Prostate gland (tissue), 2 donors: ENCODE measurements around the gene MAP4K5. TPM values are rescaled to one million over a fixed set of nuclear protein-coding genes. Genes with fewer than 3 reads are reported as not detected.
A peak's percentile ranks its signal among the peaks of the same experiment; 100 is the strongest.

Experiments used
- DNase-seq: peaks from one replicate; pipeline ENCODE4 v3.0.0-alpha.2; 2019; ENCODE audit warnings: low spot score
- H3K27ac ChIP-seq, 2 donors: fragments of 200-600 bp; sonication (generic); 2 replicates each; pipeline ENCODE4 v1.5.1; 2017 to 2019
- H3K27me3 ChIP-seq: fragments of 200-600 bp; sonication (generic); replicated peaks from 2 replicates; pipeline ENCODE4 v1.5.1; 2019; ENCODE audit not compliant: insufficient read depth
- H3K36me3 ChIP-seq, 2 donors: fragments of 200-600 bp; sonication (generic); 1 replicate in 1 of 2; 2 replicates in 1 of 2; pipeline versions ENCODE4 v1.5.1 to v1.8.1; 2017 to 2019
- H3K4me1 ChIP-seq: fragments of 200-600 bp; sonication (generic); replicated peaks from 2 replicates; pipeline ENCODE4 v1.5.1; 2019
- H3K4me3 ChIP-seq, 2 donors: fragments of 200-600 bp; sonication (generic); 2 replicates each; pipeline ENCODE4 v1.5.1; 2017 to 2019
- H3K9me3 ChIP-seq: fragments of 200-600 bp; sonication (generic); 2 replicates; pipeline ENCODE4 v1.5.1; 2017
- CTCF ChIP-seq, 4 experiments: fragments of 200-600 bp in 2 of 4; fragments of 450-650 bp in 2 of 4; sonication (generic) in 2 of 4; IDR thresholded peaks; 1 replicate in 3 of 4; 2 replicates in 1 of 4; pipeline ENCODE4 v1.5.1; 2016 to 2019; ENCODE audit warnings: antibody characterized with exemption in 4 of 4, mild to moderate bottlenecking in 2 of 4, moderate library complexity in 2 of 4
- POLR2A ChIP-seq: fragments of 450-650 bp; IDR thresholded peaks from one replicate; pipeline ENCODE4 v1.6.1; 2016; ENCODE audit warnings: antibody characterized with exemption, mild to moderate bottlenecking
- POLR2AphosphoS5 ChIP-seq: sonication (generic); formaldehyde crosslinking; IDR thresholded peaks from one replicate; pipeline ENCODE4 v1.6.1; 2017; ENCODE audit warnings: antibody characterized with exemption
- WGBS: methylation state at CpG from one replicate; pipeline ENCODE4 v1.1.5; 2018; 5-methylcytosine and 5-hydroxymethylcytosine counted together
- intact Hi-C: fragments of 100-400 bp; cut with DNase I; formaldehyde crosslinking; loops from one replicate; pipeline ENCODE4 v1.14.2; 2022
- total RNA-seq, 2 donors: library from RNA; depleted of rRNA; stranded (reverse); fragments of >200 nt; gene quantifications; one replicate each; pipeline ENCODE4 v1.1.0, GENCODE V29; 2016

MAP4K5 gene
- total RNA-seq, 2 donors from 2014 or later = 76.2 to 102 TPM

- DNase-seq = no peak
- 76% methylated on average over 2 of the region's 2 CpGs for WGBS
- Histone ChIP-seq H3K4me1 (no peaks in the 10 kb centered on the region), H3K27ac (no peak overlapping the region), H3K36me3 (no peaks in the 10 kb centered on the region), H3K27me3 (no peaks in the 10 kb centered on the region), H3K9me3 (no peaks in the 10 kb centered on the region), H3K4me3 (no peak overlapping the region)
- intact Hi-C loops = no loop called here
- TF ChIP-seq POLR2A (no peak), CTCF (IDR thresholded peaks at IDR 0.05) (no peak), POLR2AphosphoS5 (no peak)
These were observed 8.3 kb downstream of the MAP4K5 start for GRCh38 chr14:50524060-50524459.

- no peak for TF ChIP-seq POLR2A
- no peak for TF ChIP-seq POLR2AphosphoS5
- TF ChIP-seq CTCF (IDR thresholded peaks at IDR 0.05) = no peak
- H3K36me3 ChIP-seq = no peaks in the 10 kb centered on the region
- no peak overlapping the region for H3K27ac ChIP-seq
- H3K9me3 ChIP-seq = no peaks in the 10 kb centered on the region
- H3K27me3 ChIP-seq = no peaks in the 10 kb centered on the region
- no peak for DNase-seq
- H3K4me3 ChIP-seq = no peak overlapping the region
- intact Hi-C loops = no loop called here
- 93% methylated on average over 5 of the region's 5 CpGs for WGBS
- no peaks in the 10 kb centered on the region for H3K4me1 ChIP-seq
These were observed 8.9 kb downstream of the MAP4K5 start for GRCh38 chr14:50523271-50524041.

GRCh38 chr14:50521912-50522341 lies 10.4 kb downstream of the MAP4K5 start:
- H3K4me3 ChIP-seq = no peak overlapping the region
- H3K27ac ChIP-seq = peak overlapping the region; percentile 39 to 50
- H3K36me3 ChIP-seq = no peaks in the 10 kb centered on the region
- no peak for TF ChIP-seq POLR2AphosphoS5
- no peak for TF ChIP-seq CTCF (IDR thresholded peaks at IDR 0.05)
- no peak for TF ChIP-seq POLR2A
- no peaks in the 10 kb centered on the region for H3K27me3 ChIP-seq
- no peaks in the 10 kb centered on the region for H3K9me3 ChIP-seq
- 34% methylated on average over 1 of the region's 1 CpG for WGBS
- intact Hi-C loops = no loop called here
- no peak for DNase-seq
- no peaks in the 10 kb centered on the region for H3K4me1 ChIP-seq

GRCh38 chr14:50520947-50521815 lies 11.2 kb downstream of the MAP4K5 start:
- no peaks in the 10 kb centered on the region for H3K36me3 ChIP-seq
- intact Hi-C loops = no loop called here
- no peak for DNase-seq
- H3K27me3 ChIP-seq = no peaks in the 10 kb centered on the region
- no peak overlapping the region for H3K4me3 ChIP-seq
- no peaks in the 10 kb centered on the region for H3K4me1 ChIP-seq
- 57% methylated on average over 5 of the region's 5 CpGs for WGBS
- TF ChIP-seq CTCF (IDR thresholded peaks at IDR 0.05) (no peak), POLR2A (no peak), POLR2AphosphoS5 (no peak)
- H3K9me3 ChIP-seq = no peaks in the 10 kb centered on the region
- H3K27ac ChIP-seq = peak overlapping the region; percentile 39 to 50
